ENCODE data around the gene HIP1. TPM values are rescaled to one million over a fixed set of nuclear protein-coding genes. Genes with fewer than 3 reads are reported as not detected.

HIP1 gene
- total and polyA plus RNA-seq, 2 of the 4 experiments (the other 2 are of a cell fraction): 6.8 to 10.0 TPM

GRCh38 chr7:75575488-75576121, 163.1 kb downstream of the HIP1 start:
- Histone ChIP-seq H2AFZ (replicated peaks; ENCODE audit: low read length, poor library complexity) (no peak overlapping the region), H4K20me1 (ENCODE audit: insufficient read depth, low read length) (no peaks in the 10 kb centered on the region; the same call in 1 of the 2 replicates), H3K4ac (ENCODE audit: low read depth, low read length) (no peak overlapping the region), H4K5ac (ENCODE audit: low read depth, low read length) (no peak overlapping the region), H3K27me3 (ENCODE audit: control insufficient read depth, insufficient read depth, low read length) (no peaks in the 10 kb centered on the region), H2BK20ac (ENCODE audit: low read depth, low read length) (no peak overlapping the region), H3K4me2 (ENCODE audit: low read depth, low read length) (no peak overlapping the region), H3K9me3 (ENCODE audit: control insufficient read depth, insufficient read depth, low read length) (no peaks in the 10 kb centered on the region), H4K91ac (ENCODE audit: insufficient read depth, low read depth, low read length) (no peak overlapping the region), H2AK5ac (ENCODE audit: low read depth, low read length) (no peak overlapping the region), H3K36me3 (ENCODE audit: control insufficient read depth, insufficient read depth, low read length) (peaks cover 18% of the 10 kb centered on the region), H3K18ac (ENCODE audit: low read depth, low read length) (no peak overlapping the region), H2AK9ac (replicated peaks; ENCODE audit: low read depth, low read length, poor library complexity) (no peak overlapping the region), H2BK5ac (ENCODE audit: low read depth, low read length, poor library complexity, severe bottlenecking) (no peak overlapping the region), H3K4me1 (ENCODE audit: control insufficient read depth, insufficient read depth, low read length) (no peaks in the 10 kb centered on the region), H3K27ac (ENCODE audit: insufficient read depth, low read length) (no peak overlapping the region), H3K9me1 (ENCODE audit: insufficient read depth, low read length) (peaks cover 10% of the 10 kb centered on the region; the same call in 1 of the 2 replicates), H3K4me3 (ENCODE audit: insufficient read depth, low read depth, low read length) (no peak overlapping the region), H3K79me1 (ENCODE audit: low read depth in 1 of 2, low read length in 2 of 2) (no peaks in the 10 kb centered on the region), H3K23ac (ENCODE audit: low read depth, low read length) (no peak overlapping the region), H2BK15ac (ENCODE audit: low read depth, low read length) (no peak overlapping the region), H3K56ac (ENCODE audit: extremely low read depth, insufficient read depth, low read length) (no peak overlapping the region), H3K14ac (replicated peaks; ENCODE audit: low read depth, low read length) (no peak overlapping the region), H2BK120ac (ENCODE audit: low read depth, low read length) (no peak overlapping the region), H3K9ac (ENCODE audit: low read depth, low read length) (no peak overlapping the region), H4K8ac (ENCODE audit: low read depth in 2 of 2, low read length in 2 of 2) (no peak overlapping the region)
- TF ChIP-seq POLR2A (IDR thresholded peaks at IDR 0.05; ENCODE audit: low read depth, low read length) (no peak), CEBPB (IDR thresholded peaks at IDR 0.05; ENCODE audit: low read depth, low read length) (no peak), BHLHE40 (IDR thresholded peaks at IDR 0.05; ENCODE audit: low read depth, low read length) (no peak), MAZ (IDR thresholded peaks at IDR 0.05; ENCODE audit: borderline replicate concordance, low read depth, low read length) (no peak)
- 91% methylated on average over 4 of the region's 13 CpGs; no CpG with 5 or more reads in 1 of the 2 experiments for WGBS, 2 experiments (ENCODE audit: extremely low coverage in 2 of 2, insufficient read length in 1 of 2)
- no peak for DNase-seq
- intact Hi-C loops (cut with micrococcal nuclease): no loop called here
- no peak for ATAC-seq (ENCODE audit: low read depth)
- in situ Hi-C loops (cut with MboI; ENCODE audit: low sequenced_read_pairs): no loop called here
- CTCF ChIA-PET: no interaction called here
- POLR2A ChIA-PET (ENCODE audit: unreplicated experiment): no interaction called here
- dilution Hi-C loops (cut with HindIII; ENCODE audit: low sequenced_read_pairs, unreplicated experiment): no loop called here
- no TSS peak for BruUV-seq (replicated peaks)
